ENCODE measurements around the gene CPED1. TPM values are rescaled to one million over a fixed set of nuclear protein-coding genes. Genes with fewer than 3 reads are reported as not detected.
"Not testable (repeated sequence)": the region's sequence is repeated elsewhere in the genome, so short reads cannot be mapped to it uniquely, and the experiment has no call there.

The CPED1 gene
- total RNA-seq, 1 experiment from 2014 or later = 0.44 TPM

DNA sequence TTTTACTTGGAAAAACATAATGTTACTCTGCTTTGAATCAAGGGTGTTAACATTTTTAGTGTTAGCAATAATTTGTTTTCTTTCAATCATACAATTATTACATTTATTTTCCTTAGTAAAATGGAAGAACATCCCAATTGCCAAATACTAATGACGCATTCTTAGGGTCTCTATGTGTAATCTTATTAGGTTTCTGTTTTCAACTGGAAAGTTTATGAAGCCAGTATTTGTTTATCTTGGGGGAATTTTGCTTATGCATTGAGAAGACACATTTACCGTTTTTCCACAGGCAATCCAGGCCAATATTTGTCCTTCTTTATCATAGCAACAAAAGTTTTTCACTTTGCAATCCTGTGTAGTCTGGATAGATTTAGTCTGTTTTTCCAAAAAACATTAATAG lies 134.5 kb downstream of the CPED1 start:
- Mint-ChIP-seq H3K9me3 (peaks cover 4% of the 10 kb centered on the region), H3K27me3 (ENCODE audit: low read depth) (no peaks in the 10 kb centered on the region), H3K4me3 (no peak overlapping the region), H3K4me1 (no peaks in the 10 kb centered on the region), H3K36me3 (no peaks in the 10 kb centered on the region), H3K27ac (no peak overlapping the region)
- CTCF ChIA-PET = no interaction called here
- POLR2A ChIA-PET = no interaction called here
- TF ChIP-seq ZBTB21 (CRISPR knock-in tag; IDR thresholded peaks at IDR 0.05; ENCODE audit: borderline replicate concordance) = no peak
- TF ChIP-seq IRF2 (CRISPR knock-in tag; IDR thresholded peaks at IDR 0.05; ENCODE audit: borderline replicate concordance, low read depth) = no peak
- TF ChIP-seq ZNF317 (CRISPR knock-in tag; IDR thresholded peaks at IDR 0.05; ENCODE audit: borderline replicate concordance, low read depth) = no peak
- TF ChIP-seq ERG (CRISPR knock-in tag; IDR thresholded peaks at IDR 0.05) = no peak
- TF ChIP-seq, protein P1, sequence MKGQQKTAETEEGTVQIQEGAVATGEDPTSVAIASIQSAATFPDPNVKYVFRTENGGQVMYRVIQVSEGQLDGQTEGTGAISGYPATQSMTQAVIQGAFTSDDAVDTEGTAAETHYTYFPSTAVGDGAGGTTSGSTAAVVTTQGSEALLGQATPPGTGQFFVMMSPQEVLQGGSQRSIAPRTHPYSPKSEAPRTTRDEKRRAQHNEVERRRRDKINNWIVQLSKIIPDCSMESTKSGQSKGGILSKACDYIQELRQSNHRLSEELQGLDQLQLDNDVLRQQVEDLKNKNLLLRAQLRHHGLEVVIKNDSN (CRISPR knock-in tag; IDR thresholded peaks at IDR 0.05) = no peak
- TF ChIP-seq AFF4 (CRISPR knock-in tag; IDR thresholded peaks at IDR 0.05; ENCODE audit: borderline replicate concordance) = no peak
- TF ChIP-seq ZNF281 (CRISPR knock-in tag; IDR thresholded peaks at IDR 0.05) = no peak
- no peak for DNase-seq (ENCODE audit: low spot score)
- no peak for ATAC-seq

DNA sequence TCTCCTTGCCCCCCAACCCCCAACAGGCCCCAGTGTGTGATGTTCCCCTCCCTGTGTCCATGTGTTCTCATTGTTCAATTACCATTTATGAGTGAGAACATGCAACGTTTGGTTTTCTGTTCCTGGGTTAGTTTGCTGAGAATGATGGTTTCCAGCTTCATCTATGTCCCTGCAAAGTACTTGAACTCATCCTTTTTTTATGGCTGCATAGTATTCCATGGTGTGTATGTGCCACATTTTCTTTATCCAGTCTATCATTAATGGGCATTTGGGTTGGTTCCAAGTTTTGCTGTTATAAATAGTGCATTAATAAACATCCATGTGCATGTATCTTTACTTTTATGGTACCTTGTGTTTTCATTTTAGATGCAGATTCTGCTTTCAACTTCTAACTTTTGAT lies 136.9 kb downstream of the CPED1 start:
- H3K4me1 Mint-ChIP-seq; H3K27ac Mint-ChIP-seq; H3K27me3 Mint-ChIP-seq (ENCODE audit: low read depth); ATAC-seq; DNase-seq (ENCODE audit: low spot score); H3K36me3 Mint-ChIP-seq; CTCF ChIA-PET; H3K4me3 Mint-ChIP-seq; H3K9me3 Mint-ChIP-seq; POLR2A ChIA-PET: not testable (repeated sequence)

- no peak overlapping the region for H3K27ac Mint-ChIP-seq
- CTCF ChIA-PET = no interaction called here
- no peak for TF ChIP-seq ZNF219 (CRISPR knock-in tag; IDR thresholded peaks at IDR 0.05; ENCODE audit: borderline replicate concordance)
- no peak for TF ChIP-seq ZNF532 (CRISPR knock-in tag; IDR thresholded peaks at IDR 0.05; ENCODE audit: borderline replicate concordance)
- TF ChIP-seq ZNF416 (CRISPR knock-in tag; IDR thresholded peaks at IDR 0.05) = no peak
- TF ChIP-seq FOXJ3 (CRISPR knock-in tag; IDR thresholded peaks at IDR 0.05; ENCODE audit: borderline replicate concordance) = no peak
- TF ChIP-seq TEAD1 (CRISPR knock-in tag; IDR thresholded peaks at IDR 0.05) = no peak
- TF ChIP-seq, protein P2, sequence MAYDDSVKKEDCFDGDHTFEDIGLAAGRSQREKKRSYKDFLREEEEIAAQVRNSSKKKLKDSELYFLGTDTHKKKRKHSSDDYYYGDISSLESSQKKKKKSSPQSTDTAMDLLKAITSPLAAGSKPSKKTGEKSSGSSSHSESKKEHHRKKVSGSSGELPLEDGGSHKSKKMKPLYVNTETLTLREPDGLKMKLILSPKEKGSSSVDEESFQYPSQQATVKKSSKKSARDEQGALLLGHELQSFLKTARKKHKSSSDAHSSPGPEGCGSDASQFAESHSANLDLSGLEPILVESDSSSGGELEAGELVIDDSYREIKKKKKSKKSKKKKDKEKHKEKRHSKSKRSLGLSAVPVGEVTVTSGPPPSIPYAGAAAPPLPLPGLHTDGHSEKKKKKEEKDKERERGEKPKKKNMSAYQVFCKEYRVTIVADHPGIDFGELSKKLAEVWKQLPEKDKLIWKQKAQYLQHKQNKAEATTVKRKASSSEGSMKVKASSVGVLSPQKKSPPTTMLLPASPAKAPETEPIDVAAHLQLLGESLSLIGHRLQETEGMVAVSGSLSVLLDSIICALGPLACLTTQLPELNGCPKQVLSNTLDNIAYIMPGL (CRISPR knock-in tag; IDR thresholded peaks at IDR 0.05) = no peak
- ATAC-seq = no peak
- peaks cover 3% of the 10 kb centered on the region; the same call in 1 of the 2 replicates for H3K4me1 Mint-ChIP-seq
- H3K36me3 Mint-ChIP-seq = no peaks in the 10 kb centered on the region
- POLR2A ChIA-PET = no interaction called here
- H3K9me3 Mint-ChIP-seq = peaks cover 4% of the 10 kb centered on the region
- no peaks in the 10 kb centered on the region for H3K27me3 Mint-ChIP-seq (ENCODE audit: low read depth)
- no peak overlapping the region for H3K4me3 Mint-ChIP-seq
- DNase-seq (ENCODE audit: low spot score) = no peak
These were observed 137.7 kb downstream of the CPED1 start for GRCh38 chr7:121126201-121126600.

Measured in WTC11 (cell line).